SKM-1 treated with dmso at 0.1 percent for 144 hours (cell line): ENCODE results near the gene NXPH2.
A peak's percentile ranks its signal among the peaks of the same experiment; 100 is the strongest.

Experiments
- DNase-seq: peaks from one replicate; lab custom pipeline; 2025; ENCODE audit not compliant: unreplicated experiment; lab: John Stamatoyannopoulos, UW

Gene NXPH2

DNA sequence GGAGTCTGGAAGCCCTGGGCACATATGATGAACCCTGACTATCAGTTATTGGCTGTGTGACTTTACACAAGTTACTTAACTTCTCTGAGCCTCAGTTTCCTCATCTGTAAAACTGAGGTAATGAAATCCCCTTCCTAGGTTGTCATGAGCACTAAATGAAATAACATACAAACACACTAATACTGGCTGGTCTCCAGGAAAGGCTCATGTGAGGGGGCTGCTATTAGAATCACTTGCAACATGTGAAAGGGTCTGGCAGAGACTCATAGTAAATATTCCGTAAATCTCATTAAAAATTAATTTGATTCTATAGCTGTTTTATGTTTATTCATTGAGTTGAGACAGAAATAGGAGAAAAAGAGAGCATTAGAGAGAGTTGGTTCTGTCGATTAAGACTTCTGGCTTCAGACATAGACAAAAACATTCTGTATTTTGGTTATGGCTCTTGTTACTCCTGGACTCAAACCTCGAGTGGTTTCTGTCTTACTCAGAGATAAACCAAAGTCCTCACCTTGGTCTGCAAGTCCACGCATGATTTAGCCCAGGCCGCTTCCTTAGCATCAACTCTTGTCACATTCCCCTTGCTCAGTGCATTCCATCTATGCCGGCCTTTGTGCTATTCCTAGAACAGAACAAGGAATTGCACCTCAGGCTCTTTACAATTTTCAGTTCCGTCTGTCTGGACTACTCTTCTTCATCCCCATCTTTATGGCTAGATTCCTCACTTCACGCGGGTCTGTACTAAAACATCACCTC lies 139.1 kb downstream of the NXPH2 start:
- no peak for DNase-seq

DNA sequence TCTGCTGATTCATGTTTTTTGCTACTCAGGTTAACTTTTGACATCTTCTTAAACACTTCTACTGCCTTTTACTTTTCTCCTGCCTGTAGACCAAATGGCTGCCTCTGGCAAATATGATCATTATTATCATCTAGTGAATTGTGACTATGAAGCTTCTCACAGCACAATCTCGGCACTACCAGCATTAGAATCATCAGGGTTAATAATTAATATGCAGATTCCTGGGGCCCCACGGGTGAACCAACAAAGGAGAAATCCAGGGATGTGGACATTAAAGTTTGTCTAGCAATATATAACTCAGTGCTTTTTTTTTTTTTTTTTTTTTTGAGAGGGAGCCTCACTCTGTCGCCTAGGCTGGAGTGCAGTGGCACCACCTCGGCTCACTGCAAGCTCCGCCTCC lies 142.5 kb downstream of the NXPH2 start:
- no peak for DNase-seq

DNA sequence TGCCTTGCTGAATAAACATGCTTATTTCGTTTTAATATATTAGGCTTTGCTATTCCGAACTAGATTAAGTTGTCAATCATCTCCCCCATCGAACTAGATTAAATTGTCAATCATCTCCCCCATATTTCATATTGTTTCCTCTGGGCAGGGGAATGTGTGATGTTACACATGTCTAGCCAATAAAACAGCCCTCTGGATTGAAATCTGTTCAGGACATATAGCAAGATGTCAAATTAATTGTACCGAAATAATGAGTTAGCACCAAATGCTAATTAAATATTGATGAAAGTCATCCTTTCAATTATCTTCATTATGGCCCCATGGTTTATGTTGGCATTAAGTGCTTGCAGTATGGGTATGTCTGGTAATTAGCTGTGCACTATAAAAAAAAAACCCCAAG lies 143.1 kb downstream of the NXPH2 start:
- DNase-seq = no peak

DNA sequence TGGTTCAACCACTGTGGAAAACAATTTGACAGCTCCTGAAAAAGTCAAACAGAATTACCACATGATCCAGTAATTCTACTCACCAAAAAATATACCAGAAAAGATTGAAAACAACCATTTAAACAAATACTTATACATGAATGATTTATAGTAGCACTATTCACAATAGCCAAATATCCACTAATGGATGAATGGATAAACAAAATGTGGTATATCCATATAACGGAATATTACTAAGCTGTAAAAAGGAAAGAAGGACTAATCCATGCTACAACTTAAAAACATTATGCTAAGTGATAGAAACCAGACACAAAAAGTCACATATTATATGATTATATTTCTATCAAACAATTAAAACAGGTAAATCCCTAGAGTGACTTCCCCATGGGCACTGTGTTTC lies 147.1 kb downstream of the NXPH2 start:
- DNase-seq = no peak

DNA sequence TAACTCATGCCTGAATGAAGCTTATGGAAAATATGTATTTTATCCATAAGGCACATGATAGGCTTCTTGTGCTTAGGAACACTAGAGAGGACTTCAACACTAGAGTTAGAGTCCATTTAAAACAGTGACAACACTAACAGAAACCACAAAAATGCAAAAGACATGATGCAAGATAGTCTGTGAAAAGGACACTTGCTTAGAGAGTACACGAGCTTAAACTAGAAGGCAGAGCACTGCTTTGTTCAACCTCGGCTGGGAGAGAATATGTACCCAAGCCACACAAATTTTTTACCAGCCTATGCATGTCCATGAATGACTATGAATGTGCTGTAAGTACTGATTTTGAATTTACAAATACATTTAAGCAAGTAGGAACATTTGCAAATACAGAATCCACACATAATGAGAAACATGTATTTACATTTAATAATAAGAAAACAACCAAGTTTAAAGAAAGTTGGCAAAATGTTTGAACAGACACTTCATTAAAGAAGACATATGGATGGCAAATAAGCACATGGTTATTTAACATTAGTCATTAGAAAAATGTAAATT lies 148.0 kb downstream of the NXPH2 start:
- no peak for DNase-seq

DNA sequence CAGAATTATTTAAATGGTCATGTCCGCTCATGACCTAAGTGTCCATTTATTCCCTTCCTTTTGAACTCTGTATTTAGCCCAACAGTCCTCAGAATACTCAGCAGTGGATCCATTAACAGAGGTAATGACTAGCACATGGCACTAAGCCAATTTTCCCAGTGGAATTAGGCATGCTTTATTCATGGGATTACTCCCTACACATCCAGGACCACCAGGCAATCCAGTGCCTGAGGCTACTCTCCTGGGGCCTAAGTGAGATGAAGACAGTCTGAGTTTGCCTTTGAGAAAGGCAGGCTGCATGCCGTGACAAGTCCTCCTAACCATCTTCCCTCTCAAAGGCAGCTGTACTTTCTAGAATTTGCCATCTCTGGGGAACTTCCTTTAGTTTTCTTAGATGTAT lies 150.0 kb downstream of the NXPH2 start:
- no peak for DNase-seq

DNA sequence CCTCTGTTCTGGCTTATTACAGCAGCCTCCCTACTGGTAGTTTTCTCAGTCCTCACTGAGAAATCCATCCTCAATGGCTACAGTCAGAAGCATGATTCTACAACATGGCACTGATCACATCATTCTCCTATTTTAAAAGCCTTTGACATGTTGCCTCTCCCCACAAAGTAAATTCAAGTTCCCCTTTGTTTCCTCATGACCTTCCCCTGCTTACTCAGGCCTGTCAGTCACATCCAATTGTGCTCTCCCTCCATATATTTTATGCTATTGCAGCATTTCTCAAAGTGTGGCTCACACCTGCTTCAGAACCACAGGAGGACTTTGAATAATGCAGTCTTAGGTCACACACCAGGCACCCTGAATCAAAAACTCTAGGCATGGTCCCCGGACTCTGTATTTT lies 154.0 kb downstream of the NXPH2 start:
- peak; percentile 7 for DNase-seq

DNA sequence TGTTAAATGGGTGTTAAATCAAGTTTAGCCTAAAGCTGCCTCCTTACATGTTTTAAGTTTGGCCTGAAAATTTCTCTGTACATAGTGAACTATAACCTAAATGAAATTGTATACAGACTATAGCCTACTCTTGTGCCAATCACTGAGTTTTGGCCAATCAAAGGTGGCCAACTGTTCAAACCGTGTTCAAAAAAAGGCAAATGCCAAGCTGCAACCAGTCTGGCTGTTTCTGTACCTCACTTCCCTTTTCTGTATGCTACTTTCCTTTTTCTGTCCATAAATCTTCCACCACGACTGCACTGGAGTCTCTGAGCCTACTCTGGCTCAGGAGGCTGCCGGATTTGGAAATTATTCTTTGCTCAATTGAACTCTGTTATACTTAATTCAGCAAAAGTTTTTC lies 157.6 kb downstream of the NXPH2 start:
- peak; percentile 28 for DNase-seq

DNA sequence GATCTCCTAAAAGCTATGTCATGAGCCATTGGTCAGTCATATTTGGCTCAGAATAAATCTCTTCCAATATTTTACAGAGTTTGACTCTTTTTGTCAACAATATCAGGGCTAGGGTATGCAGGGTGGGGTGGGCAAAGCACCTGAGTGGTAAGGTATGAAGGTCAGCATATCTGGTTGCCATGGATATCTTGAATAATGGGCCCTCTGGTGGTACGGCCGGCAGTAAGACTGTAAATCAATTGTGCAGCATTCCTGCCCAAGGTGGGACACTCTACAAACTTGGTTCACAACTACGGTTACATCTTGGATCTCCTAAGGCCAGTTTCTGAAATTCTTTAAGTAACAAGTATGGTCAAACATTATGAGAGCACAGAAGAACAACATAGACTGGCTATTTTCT lies 159.1 kb downstream of the NXPH2 start:
- DNase-seq = no peak

DNA sequence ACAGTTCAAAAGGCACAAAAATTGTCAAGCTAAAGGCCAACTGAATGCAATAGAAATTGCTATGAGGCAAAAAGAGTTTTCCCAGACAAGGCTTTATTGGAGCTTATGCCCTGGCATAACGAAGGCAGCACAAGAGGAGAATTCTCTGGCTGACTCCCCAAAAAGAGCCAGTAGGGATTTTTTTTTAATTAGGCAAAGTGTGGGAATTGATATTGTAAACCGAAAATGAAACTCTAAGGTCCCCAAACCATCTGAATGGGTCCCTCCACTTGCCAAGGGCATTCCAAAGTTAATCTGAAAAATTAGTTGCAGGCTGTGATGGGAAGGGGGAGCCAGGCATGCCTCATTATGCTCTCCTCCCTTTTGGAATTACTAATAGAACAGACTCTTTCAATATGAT lies 159.8 kb downstream of the NXPH2 start:
- no peak for DNase-seq
